ENCODE results near the gene RBM26. TPM values are rescaled to one million over a fixed set of nuclear protein-coding genes. Genes with fewer than 3 reads are reported as not detected.
A peak's percentile ranks its signal among the peaks of the same experiment; 100 is the strongest.

The RBM26 gene
- total RNA-seq, 1 donor from 2014 or later, result 20.6 TPM

DNA sequence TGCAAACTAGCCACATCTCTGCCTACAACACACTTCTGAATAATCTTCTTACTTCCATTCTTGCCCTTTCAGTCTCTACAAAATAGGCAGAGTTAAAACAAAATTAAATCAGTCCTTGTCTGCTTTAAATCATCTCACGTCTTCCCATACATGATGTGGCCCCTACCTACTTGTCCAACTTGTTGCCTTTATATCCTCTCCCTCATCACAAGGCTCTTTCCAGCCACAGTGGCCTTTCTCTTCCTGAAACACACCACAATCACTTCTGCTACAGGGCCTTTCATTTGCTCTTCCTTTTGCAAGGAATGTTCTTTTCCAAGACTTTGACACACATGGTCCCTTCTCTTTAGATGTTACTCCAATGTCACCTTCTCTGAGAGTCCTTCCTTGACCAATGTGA is 1.7 kb downstream of the RBM26 start:
- TF ChIP-seq, protein P1, sequence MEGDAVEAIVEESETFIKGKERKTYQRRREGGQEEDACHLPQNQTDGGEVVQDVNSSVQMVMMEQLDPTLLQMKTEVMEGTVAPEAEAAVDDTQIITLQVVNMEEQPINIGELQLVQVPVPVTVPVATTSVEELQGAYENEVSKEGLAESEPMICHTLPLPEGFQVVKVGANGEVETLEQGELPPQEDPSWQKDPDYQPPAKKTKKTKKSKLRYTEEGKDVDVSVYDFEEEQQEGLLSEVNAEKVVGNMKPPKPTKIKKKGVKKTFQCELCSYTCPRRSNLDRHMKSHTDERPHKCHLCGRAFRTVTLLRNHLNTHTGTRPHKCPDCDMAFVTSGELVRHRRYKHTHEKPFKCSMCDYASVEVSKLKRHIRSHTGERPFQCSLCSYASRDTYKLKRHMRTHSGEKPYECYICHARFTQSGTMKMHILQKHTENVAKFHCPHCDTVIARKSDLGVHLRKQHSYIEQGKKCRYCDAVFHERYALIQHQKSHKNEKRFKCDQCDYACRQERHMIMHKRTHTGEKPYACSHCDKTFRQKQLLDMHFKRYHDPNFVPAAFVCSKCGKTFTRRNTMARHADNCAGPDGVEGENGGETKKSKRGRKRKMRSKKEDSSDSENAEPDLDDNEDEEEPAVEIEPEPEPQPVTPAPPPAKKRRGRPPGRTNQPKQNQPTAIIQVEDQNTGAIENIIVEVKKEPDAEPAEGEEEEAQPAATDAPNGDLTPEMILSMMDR (IDR thresholded peaks at IDR 0.05; ENCODE audit: borderline replicate concordance), result no peak
- Histone ChIP-seq H3K4me1 (peaks cover 83% of the 10 kb centered on the region), H3K9me3 (replicated peaks) (no peaks in the 10 kb centered on the region), H3K27me3 (ENCODE audit: low read depth) (no peaks in the 10 kb centered on the region), H3K4me3 (peak overlapping the region; percentile 82), H3K27ac (replicated peaks) (peak overlapping the region; percentile 96), H3K36me3 (peaks cover 8% of the 10 kb centered on the region)
- intact Hi-C loops (cut with micrococcal nuclease), result no loop called here
- DNase-seq, result no peak

DNA sequence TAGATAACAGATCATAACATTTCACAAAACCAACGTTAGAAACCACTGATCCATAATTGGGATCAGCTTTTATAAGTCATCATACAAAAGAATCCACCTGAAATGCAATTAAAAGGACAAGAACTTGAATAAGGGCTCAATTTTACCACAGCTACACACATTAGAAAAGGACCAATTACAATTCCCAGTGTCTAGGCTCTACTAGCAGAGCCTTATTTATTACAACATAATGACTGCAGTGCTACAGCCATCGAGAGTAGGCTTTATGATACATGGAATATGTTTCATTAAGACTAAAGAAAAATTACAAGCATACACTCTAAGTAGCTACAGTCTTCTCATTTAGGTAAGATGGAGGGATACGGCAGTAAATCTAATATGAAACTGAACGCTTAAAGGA is 2.9 kb downstream of the RBM26 start:
- intact Hi-C loops (cut with micrococcal nuclease), result no loop called here
- Histone ChIP-seq H3K36me3 (peaks cover 10% of the 10 kb centered on the region), H3K9me3 (replicated peaks) (no peaks in the 10 kb centered on the region), H3K27me3 (ENCODE audit: low read depth) (no peaks in the 10 kb centered on the region), H3K27ac (replicated peaks) (no peak overlapping the region), H3K4me1 (peaks cover 94% of the 10 kb centered on the region), H3K4me3 (peak overlapping the region; percentile 82)
- TF ChIP-seq, protein P1 (IDR thresholded peaks at IDR 0.05; ENCODE audit: borderline replicate concordance), result no peak
- DNase-seq, result no peak

DNA sequence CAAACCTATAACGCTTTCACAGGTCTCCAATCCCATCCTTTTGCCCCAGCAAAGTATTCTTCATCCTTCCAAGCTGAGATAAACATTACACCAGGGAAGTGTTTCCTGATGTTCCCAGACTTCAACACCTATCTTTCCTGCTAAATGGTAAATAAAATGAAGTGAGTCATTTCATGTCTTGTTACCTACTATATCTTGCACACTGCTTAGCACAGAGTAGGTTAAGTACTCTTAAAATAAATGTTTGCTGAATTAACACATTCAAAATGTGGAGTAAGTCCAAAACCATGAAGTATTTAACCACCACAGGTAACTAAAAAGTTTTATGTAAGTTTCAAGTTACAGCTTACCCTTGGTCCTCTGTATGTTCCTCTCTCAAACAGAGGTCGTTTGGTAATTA is 3.4 kb downstream of the RBM26 start:
- Histone ChIP-seq H3K27me3 (ENCODE audit: low read depth) (no peaks in the 10 kb centered on the region), H3K27ac (replicated peaks) (peak overlapping the region; percentile 25), H3K4me3 (peak overlapping the region; percentile 82), H3K36me3 (peaks cover 10% of the 10 kb centered on the region), H3K9me3 (replicated peaks) (no peaks in the 10 kb centered on the region), H3K4me1 (peaks cover 95% of the 10 kb centered on the region)
- DNase-seq, result no peak
- intact Hi-C loops (cut with micrococcal nuclease), result no loop called here
- TF ChIP-seq, protein P1 (IDR thresholded peaks at IDR 0.05; ENCODE audit: borderline replicate concordance), result no peak

GRCh38 chr13:79402074-79402635 is 3.9 kb downstream of the RBM26 start:
- intact Hi-C loops (cut with micrococcal nuclease), result no loop called here
- no peak overlapping the region for H3K4me3 ChIP-seq

GRCh38 chr13:79401259-79402070 is 4.6 kb downstream of the RBM26 start:
- Histone ChIP-seq H3K36me3 (peaks cover 19% of the 10 kb centered on the region), H3K27ac (replicated peaks) (peak overlapping the region; percentile 25), H3K4me3 (no peak overlapping the region), H3K4me1 (peaks cover 83% of the 10 kb centered on the region), H3K9me3 (replicated peaks) (no peaks in the 10 kb centered on the region), H3K27me3 (ENCODE audit: low read depth) (no peaks in the 10 kb centered on the region)
- intact Hi-C loops (cut with micrococcal nuclease), result no loop called here
- DNase-seq, result no peak
- TF ChIP-seq, protein P1 (IDR thresholded peaks at IDR 0.05; ENCODE audit: borderline replicate concordance), result no peak

More at GRCh38 chr13:79402074-79402635, 3.9 kb downstream of the RBM26 start:
- Histone ChIP-seq H3K27ac (replicated peaks) (peak overlapping the region; percentile 25), H3K27me3 (ENCODE audit: low read depth) (no peaks in the 10 kb centered on the region), H3K36me3 (peaks cover 12% of the 10 kb centered on the region), H3K4me1 (peaks cover 90% of the 10 kb centered on the region), H3K9me3 (replicated peaks) (no peaks in the 10 kb centered on the region)
- TF ChIP-seq, protein P1 (IDR thresholded peaks at IDR 0.05; ENCODE audit: borderline replicate concordance), result no peak
- DNase-seq, result no peak

Data from left ventricle myocardium inferior (tissue), 1 donor.